Adipose tissue (tissue), 3 donors: ENCODE data around the gene GBP7. TPM values are rescaled to one million over a fixed set of nuclear protein-coding genes. Genes with fewer than 3 reads are reported as not detected.
"Not testable (repeated sequence)": the region's sequence is repeated elsewhere in the genome, so short reads cannot be mapped to it uniquely, and the experiment has no call there.

ENCODE experiments used
- H3K27ac ChIP-seq: one replicate; pipeline ENCODE4 v1.5.1; 2013; ENCODE audit warnings: low read depth, low read length
- WGBS, 3 donors: extraction: QIAGEN DNeasy Blood & Tissue Kit; methylation state at CpG; one replicate each; pipeline ENCODE4 v1.1.7; 2013; 5-methylcytosine and 5-hydroxymethylcytosine counted together
- polyA plus RNA-seq, 3 donors: library from polyadenylated mRNA; stranded (reverse); fragments of 200-250 nt; gene quantifications; one replicate each; pipeline ENCODE4 v1.2.3, GENCODE V29; 2013
- donor health status: healthy with polysubstance abuse.
- donor health status: Bipolar disorder and iron deficiency.
- donor health status: healthy.

GBP7 gene
- polyA plus RNA-seq, 3 donors: not detected

- H3K27ac ChIP-seq: no peak overlapping the region
- 81 to 95% (median 87%) methylated on average over 4 of the region's 4 CpGs for WGBS, 3 donors
Measured at GRCh38 chr1:89172468-89173143, 3.2 kb downstream of the GBP7 start.

GRCh38 chr1:89171067-89171438, 4.8 kb downstream of the GBP7 start:
- H3K27ac ChIP-seq: no peak overlapping the region

- no peak overlapping the region for H3K27ac ChIP-seq
- WGBS, 3 donors: 88 to 94% (median 92%) methylated on average over 4 of the region's 4 CpGs
Measured at GRCh38 chr1:89170170-89171066, 5.4 kb downstream of the GBP7 start.

- WGBS, 3 donors: 20 to 68% (median 65%) methylated on average over 2 of the region's 2 CpGs
- no peak overlapping the region for H3K27ac ChIP-seq
Measured at GRCh38 chr1:89169166-89169565, 6.6 kb downstream of the GBP7 start.

GRCh38 chr1:89167590-89168230, 8.1 kb downstream of the GBP7 start:
- no peak overlapping the region for H3K27ac ChIP-seq
- WGBS, 3 donors: 75 to 88% (median 79%) methylated on average over 2 of the region's 2 CpGs

- H3K27ac ChIP-seq: no peak overlapping the region
Measured at GRCh38 chr1:89166705-89167104, 9.1 kb downstream of the GBP7 start.

GRCh38 chr1:89165811-89166210, 10.0 kb downstream of the GBP7 start:
- WGBS, 3 donors: 91 to 95% (median 92%) methylated on average over 5 of the region's 5 CpGs
- no peak overlapping the region for H3K27ac ChIP-seq

More at GRCh38 chr1:89166705-89167104, 9.1 kb downstream of the GBP7 start:
- 53 to 73% (median 70%) methylated on average over 1 of the region's 1 CpG for WGBS, 3 donors

- WGBS, 3 donors: 25 to 38% (median 27%) methylated on average over 1 of the region's 1 CpG
- H3K27ac ChIP-seq: no peak overlapping the region
Measured at GRCh38 chr1:89151047-89151446, 24.8 kb downstream of the GBP7 start.

GRCh38 chr1:89149976-89150375, 25.8 kb downstream of the GBP7 start:
- 68 to 86% (median 81%) methylated on average over 3 of the region's 3 CpGs for WGBS, 3 donors
- H3K27ac ChIP-seq: no peak overlapping the region

GRCh38 chr1:89149229-89149628, 26.6 kb downstream of the GBP7 start:
- WGBS, 3 donors: 35 to 66% (median 63%) methylated on average over 3 of the region's 3 CpGs

GRCh38 chr1:89147678-89148658, 27.8 kb downstream of the GBP7 start:
- 72 to 84% (median 75%) methylated on average over 3 of the region's 3 CpGs for WGBS, 3 donors
- no peak overlapping the region for H3K27ac ChIP-seq

More at GRCh38 chr1:89149229-89149628, 26.6 kb downstream of the GBP7 start:
- no peak overlapping the region for H3K27ac ChIP-seq

GRCh38 chr1:89146721-89147120, 29.1 kb downstream of the GBP7 start:
- WGBS, 3 donors: 78 to 81% (median 79%) methylated on average over 3 of the region's 3 CpGs
- H3K27ac ChIP-seq: no peak overlapping the region

- no peak overlapping the region for H3K27ac ChIP-seq
- 70 to 94% (median 87%) methylated on average over 2 of the region's 2 CpGs for WGBS, 3 donors
Measured at GRCh38 chr1:89143484-89143883, 32.3 kb downstream of the GBP7 start.

GRCh38 chr1:89142160-89142559, 33.6 kb downstream of the GBP7 start:
- WGBS, 3 donors: 78 to 96% (median 92%) methylated on average over 4 of the region's 4 CpGs
- H3K27ac ChIP-seq: no peak overlapping the region

GRCh38 chr1:89133747-89134146, 42.1 kb downstream of the GBP7 start:
- no peak overlapping the region for H3K27ac ChIP-seq
- 33 to 100% (median 91%) methylated on average over 1 of the region's 1 CpG for WGBS, 3 donors

GRCh38 chr1:89130716-89131115, 45.1 kb downstream of the GBP7 start:
- WGBS, 3 donors: 27 to 35% (median 33%) methylated on average over 1 of the region's 1 CpG

GRCh38 chr1:89129911-89130310, 45.9 kb downstream of the GBP7 start:
- 49 to 68% (median 50%) methylated on average over 4 of the region's 4 CpGs for WGBS, 3 donors
- no peak overlapping the region for H3K27ac ChIP-seq

More at GRCh38 chr1:89130716-89131115, 45.1 kb downstream of the GBP7 start:
- H3K27ac ChIP-seq: no peak overlapping the region

GRCh38 chr1:89128003-89128458, 47.8 kb downstream of the GBP7 start:
- 98% methylated on average over 27 to 31 of the region's 31 CpGs for WGBS, 3 donors
- H3K27ac ChIP-seq: not testable (repeated sequence)
